ENCODE results near the gene RNF215.

The RNF215 gene

DNA sequence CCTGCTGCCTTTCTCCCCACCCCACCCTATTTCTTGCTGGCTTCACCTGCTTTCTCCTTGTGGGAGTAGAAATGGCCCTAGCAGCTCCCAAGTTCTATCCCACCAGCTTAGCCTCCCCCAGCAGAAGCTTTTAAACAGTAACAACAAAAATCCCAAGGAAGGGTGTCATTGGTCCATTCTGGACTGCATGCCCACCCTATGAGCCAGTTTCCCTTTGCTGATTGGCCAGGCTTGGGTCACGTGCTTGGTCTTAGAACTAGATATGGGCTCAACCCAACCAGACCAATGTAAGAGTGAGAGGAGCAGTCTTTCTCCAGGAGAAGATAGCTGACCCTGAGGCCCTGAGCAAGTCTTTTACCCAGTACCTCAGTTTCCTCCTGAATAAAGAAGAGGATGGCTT is 40.7 kb upstream of the RNF215 start:
- DNase-seq (ENCODE audit: insufficient read length, low spot score), result no peak
- no peak for FAIRE-seq
- TF ChIP-seq POLR2A (IDR thresholded peaks at IDR 0.05; ENCODE audit: low read depth, low read length) (no peak), POLR2AphosphoS5 (IDR thresholded peaks at IDR 0.05; ENCODE audit: low read depth, low read length) (no peak), PAX5 (IDR thresholded peaks at IDR 0.05; ENCODE audit: insufficient read depth, low read length, severe bottlenecking) (no peak), TAF1 (IDR thresholded peaks at IDR 0.05; ENCODE audit: low read depth, low read length) (no peak), SPI1 (IDR thresholded peaks at IDR 0.05; ENCODE audit: low read depth, low read length) (no peak), POU2F2 (IDR thresholded peaks at IDR 0.05; ENCODE audit: low read depth, low read length) (no peak)

DNA sequence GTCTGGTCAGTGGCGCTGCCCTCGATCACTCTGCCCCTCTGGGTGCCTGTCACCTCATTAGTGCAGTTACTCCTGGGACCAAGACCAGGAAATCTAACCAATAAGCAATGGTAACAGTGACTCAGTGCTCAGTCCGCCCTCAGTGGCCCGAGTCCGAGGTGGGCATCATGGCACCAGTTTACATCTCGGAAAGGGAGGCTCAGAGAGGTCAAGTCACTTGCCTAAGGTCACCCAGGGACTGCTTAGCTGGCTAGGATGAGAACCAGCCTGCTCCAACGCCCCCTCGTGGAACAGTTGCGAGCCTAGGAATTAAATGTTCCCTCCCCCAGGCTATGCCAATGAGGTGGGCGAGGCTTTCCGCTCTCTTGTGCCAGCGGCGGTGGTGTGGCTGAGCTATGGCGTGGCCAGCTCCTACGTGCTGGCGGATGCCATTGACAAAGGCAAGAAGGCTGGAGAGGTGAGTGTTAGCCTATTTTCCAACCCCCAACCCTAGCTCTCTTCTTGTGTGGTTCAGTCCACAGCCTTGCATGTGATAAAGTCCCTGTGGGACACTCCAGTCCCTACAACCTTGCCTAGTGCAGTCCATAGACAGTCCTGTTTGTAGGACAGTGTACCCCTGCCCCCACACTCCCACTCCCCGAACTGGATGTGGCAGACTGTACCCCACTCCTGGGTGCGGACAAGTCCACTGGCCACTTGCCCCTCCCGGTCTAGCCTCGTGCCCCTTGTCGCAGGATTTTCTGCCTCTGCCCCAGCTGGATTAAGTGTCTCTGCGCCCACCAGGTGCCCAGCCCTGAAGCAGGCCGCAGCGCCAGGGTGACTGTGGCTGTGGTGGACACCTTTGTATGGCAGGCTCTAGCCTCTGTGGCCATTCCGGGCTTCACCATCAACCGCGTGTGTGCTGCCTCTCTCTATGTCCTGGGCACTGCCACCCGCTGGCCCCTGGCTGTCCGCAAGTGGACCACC is 39.5 kb upstream of the RNF215 start:
- peak; percentile 96 for FAIRE-seq
- no peak for TF ChIP-seq TAF1 (IDR thresholded peaks at IDR 0.05; ENCODE audit: low read depth, low read length)
- no peak for TF ChIP-seq POLR2A (IDR thresholded peaks at IDR 0.05; ENCODE audit: low read depth, low read length)
- no peak for TF ChIP-seq POU2F2 (IDR thresholded peaks at IDR 0.05; ENCODE audit: low read depth, low read length)
- TF ChIP-seq SPI1 (IDR thresholded peaks at IDR 0.05; ENCODE audit: low read depth, low read length), result no peak
- TF ChIP-seq PAX5 (IDR thresholded peaks at IDR 0.05; ENCODE audit: insufficient read depth, low read length, severe bottlenecking), result no peak
- no peak for TF ChIP-seq POLR2AphosphoS5 (IDR thresholded peaks at IDR 0.05; ENCODE audit: low read depth, low read length)

DNA sequence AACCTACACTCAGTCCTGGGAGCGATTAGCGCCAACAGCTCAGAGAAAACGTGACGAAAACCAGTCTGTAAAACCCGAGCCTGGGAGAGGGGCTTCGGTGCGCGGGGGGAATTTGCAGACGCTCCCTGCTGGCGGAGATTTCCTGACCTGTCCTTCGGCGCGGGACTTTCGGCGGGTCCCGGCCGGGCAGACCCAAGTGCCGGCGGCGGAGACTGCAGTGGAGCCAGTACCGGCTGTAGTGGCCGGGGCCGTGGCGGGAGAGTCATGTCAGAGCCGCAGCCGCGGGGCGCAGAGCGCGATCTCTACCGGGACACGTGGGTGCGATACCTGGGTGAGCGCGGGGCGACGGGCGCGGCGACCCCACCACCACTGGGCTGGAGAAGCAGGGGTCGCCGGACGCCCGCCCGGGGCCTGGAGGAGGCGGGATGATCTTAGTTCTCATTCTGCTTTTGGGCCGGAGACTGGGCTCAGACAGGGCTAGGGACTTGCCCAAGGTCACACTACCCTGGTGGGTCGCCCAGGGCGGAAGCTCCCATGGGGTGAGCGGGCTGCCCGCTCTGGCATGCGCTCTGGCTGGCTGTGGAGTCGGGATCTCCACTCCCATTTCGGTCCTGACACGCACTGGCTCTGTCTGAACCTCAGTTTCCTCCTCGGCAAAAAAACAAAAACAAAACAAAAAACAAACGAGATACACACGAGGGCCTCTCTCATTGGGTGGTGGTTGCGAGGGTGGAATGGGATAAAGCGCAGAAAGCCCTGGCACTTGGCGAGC is 38.6 kb upstream of the RNF215 start, which contains the start of gene MTFP1:
Gene MTFP1 (plus strand): TSS at position 153 of the 772 bp plus-strand sequence. CDS start 112 bp downstream, at position 265.
- no peak for FAIRE-seq
- TF ChIP-seq POU2F2 (IDR thresholded peaks at IDR 0.05; ENCODE audit: low read depth, low read length) (0 out of 2 replicates have a peak, but pooled peaks have one; percentile 17), TAF1 (IDR thresholded peaks at IDR 0.05; ENCODE audit: low read depth, low read length) (0 out of 2 replicates have a peak, but pooled peaks have one; percentile 11), SPI1 (IDR thresholded peaks at IDR 0.05; ENCODE audit: low read depth, low read length) (no peak), POLR2AphosphoS5 (IDR thresholded peaks at IDR 0.05; ENCODE audit: low read depth, low read length) (no peak), PAX5 (IDR thresholded peaks at IDR 0.05; ENCODE audit: insufficient read depth, low read length, severe bottlenecking) (no peak), POLR2A (IDR thresholded peaks at IDR 0.05; ENCODE audit: low read depth, low read length) (no peak)
- DNase-seq (ENCODE audit: insufficient read length, low spot score), result peak; percentile 56

More for the DNA sequence above, 39.5 kb upstream of the RNF215 start:
- peak; percentile 80 for DNase-seq (ENCODE audit: insufficient read length, low spot score)

DNA sequence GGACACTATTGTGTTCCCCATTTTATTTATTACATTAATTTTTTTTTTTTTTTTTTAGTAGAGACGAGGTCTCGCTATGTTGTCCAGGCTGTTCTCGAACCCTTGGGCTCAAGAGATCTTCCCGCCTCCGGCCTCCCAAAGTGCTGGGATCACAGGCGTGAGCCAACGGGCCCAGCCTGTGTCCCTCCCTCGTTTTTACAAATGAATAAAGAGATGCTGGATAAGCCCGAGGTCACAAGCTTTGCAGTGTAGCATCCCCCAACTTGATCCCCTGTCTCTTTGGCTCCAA is 38.1 kb upstream of the RNF215 start:
- DNase-seq (ENCODE audit: insufficient read length, low spot score), result no peak
- TF ChIP-seq POLR2A (IDR thresholded peaks at IDR 0.05; ENCODE audit: low read depth, low read length) (no peak), SPI1 (IDR thresholded peaks at IDR 0.05; ENCODE audit: low read depth, low read length) (no peak)
- FAIRE-seq, result no peak

DNA sequence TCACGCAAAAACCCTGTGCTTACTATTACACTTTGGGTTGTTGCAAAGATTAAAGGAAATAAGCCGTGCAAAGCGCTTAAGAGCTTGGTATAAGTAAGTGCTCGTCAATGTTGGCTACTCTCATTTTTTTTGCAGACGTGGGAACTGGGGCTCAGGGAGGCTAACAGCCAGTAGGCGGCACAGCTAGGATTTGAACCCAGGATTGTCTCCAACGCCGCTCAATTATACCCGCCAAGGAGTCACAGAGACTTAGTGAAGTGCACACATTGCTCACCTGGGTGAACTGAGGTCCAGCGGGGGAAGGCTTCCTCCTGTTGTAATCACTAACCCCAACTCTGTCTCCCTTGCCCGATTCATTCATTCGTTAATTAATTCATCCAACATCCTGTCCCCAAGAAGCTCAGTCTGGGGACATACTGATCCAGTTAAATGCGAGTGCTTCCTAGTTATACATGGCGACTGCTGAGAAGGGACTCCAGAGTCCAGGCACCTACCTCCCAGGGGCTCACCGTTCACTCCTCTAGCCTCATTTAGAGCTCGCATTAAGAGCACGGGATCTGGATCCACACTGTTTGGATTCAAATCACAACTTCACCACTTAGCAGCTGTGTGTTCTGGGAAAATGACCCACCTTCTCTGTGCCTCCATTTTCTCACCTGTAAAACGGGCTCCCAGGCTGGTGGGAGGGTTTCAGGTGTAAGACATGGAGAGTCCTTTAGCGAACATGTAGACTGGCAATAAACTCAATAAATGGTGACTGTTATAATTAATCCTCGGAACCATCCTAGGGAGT is 37.5 kb upstream of the RNF215 start:
- FAIRE-seq, result peak; percentile 58
- no peak for TF ChIP-seq POU2F2 (IDR thresholded peaks at IDR 0.05; ENCODE audit: low read depth, low read length)
- TF ChIP-seq TAF1 (IDR thresholded peaks at IDR 0.05; ENCODE audit: low read depth, low read length), result no peak
- no peak for TF ChIP-seq PAX5 (IDR thresholded peaks at IDR 0.05; ENCODE audit: insufficient read depth, low read length, severe bottlenecking)
- TF ChIP-seq POLR2A (IDR thresholded peaks at IDR 0.05; ENCODE audit: low read depth, low read length), result no peak
- no peak for TF ChIP-seq SPI1 (IDR thresholded peaks at IDR 0.05; ENCODE audit: low read depth, low read length)
- TF ChIP-seq POLR2AphosphoS5 (IDR thresholded peaks at IDR 0.05; ENCODE audit: low read depth, low read length), result no peak
- no peak for DNase-seq (ENCODE audit: insufficient read length, low spot score)

DNA sequence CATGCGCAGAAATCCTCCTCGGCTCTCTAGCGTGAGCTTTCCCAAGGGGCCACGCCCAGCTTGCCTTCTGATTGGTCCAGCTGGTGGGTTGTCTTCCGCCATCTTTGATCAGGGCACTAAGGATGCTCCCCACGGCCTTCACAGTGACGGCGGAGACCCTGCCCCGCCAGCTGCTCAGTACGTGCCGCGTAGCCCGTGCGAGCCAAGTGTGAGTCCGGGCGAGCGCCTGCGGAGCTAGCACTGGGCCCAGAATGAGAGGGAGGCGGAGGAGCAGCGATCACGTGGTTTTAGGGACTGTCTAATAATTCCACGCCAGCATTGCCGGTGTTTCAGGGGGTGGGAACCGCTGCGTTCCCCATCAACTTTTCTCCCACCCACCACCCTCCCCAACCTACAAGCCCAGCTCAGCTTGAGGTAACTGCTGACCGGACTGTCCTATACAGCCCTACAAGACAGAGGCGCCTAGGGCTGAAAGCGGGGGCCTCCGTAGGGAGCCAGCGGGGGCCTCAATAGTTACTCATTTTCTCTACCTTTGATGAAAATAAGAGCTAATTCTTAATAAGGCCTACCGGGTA is 36.8 kb upstream of the RNF215 start:
- FAIRE-seq (peak; percentile 98), DNase-seq (ENCODE audit: insufficient read length, low spot score) (peak; percentile 91)
- peak; percentile 46; the same call in 1 of the 2 replicates for TF ChIP-seq POLR2A (IDR thresholded peaks at IDR 0.05; ENCODE audit: low read depth, low read length)
- TF ChIP-seq POU2F2 (IDR thresholded peaks at IDR 0.05; ENCODE audit: low read depth, low read length), result 0 out of 2 replicates have a peak, but pooled peaks have one; percentile 8
- 0 out of 2 replicates have a peak, but pooled peaks have one; percentile 15 for TF ChIP-seq SPI1 (IDR thresholded peaks at IDR 0.05; ENCODE audit: low read depth, low read length)
- TF ChIP-seq TAF1 (IDR thresholded peaks at IDR 0.05; ENCODE audit: low read depth, low read length), result peak; percentile 77
- peak; percentile 29 for TF ChIP-seq PAX5 (IDR thresholded peaks at IDR 0.05; ENCODE audit: insufficient read depth, low read length, severe bottlenecking)
- TF ChIP-seq POLR2AphosphoS5 (IDR thresholded peaks at IDR 0.05; ENCODE audit: low read depth, low read length), result peak; percentile 57; the same call in 1 of the 2 replicates

DNA sequence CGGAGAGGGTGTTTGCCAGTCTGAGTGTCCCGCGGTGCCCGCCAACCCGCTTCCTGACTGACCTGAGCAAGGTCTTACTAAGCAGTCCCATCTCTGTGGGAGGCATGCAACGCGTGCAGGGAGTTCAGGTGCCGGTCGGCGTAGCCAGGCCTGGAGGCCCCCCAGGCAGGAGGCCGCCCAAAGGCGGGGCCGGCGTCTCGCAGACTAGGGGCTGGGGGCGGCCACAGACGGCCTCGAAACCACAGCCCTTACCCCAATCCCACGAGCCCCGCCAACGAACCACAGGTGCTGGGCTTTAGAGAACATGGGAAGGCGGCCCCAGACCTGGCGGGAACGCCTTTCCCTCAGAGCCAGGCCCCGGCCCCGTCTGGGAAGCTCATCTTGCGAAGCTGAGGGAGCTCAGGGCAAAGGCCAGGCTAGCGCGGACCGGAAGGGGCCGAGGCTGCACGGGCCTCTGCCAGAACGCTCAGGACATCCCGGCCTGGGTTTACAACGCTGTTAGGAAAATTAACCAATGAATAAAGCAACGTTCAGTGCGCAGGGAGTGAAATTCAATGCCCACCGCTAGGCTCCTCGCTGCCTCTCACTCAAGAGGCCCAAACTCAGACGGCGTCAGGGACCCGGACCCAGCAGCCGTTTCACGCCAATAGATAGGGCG is 36.2 kb upstream of the RNF215 start:
- FAIRE-seq (peak; percentile 56), DNase-seq (ENCODE audit: insufficient read length, low spot score) (no peak)
- TF ChIP-seq PAX5 (IDR thresholded peaks at IDR 0.05; ENCODE audit: insufficient read depth, low read length, severe bottlenecking) (no peak), SPI1 (IDR thresholded peaks at IDR 0.05; ENCODE audit: low read depth, low read length) (no peak), POLR2AphosphoS5 (IDR thresholded peaks at IDR 0.05; ENCODE audit: low read depth, low read length) (peak; percentile 72; the same call in 1 of the 2 replicates), POLR2A (IDR thresholded peaks at IDR 0.05; ENCODE audit: low read depth, low read length) (peak; percentile 87), TAF1 (IDR thresholded peaks at IDR 0.05; ENCODE audit: low read depth, low read length) (no peak; the same call in 1 of the 2 replicates), POU2F2 (IDR thresholded peaks at IDR 0.05; ENCODE audit: low read depth, low read length) (0 out of 2 replicates have a peak, but pooled peaks have one; percentile 20)
